Neural progenitor cell (in vitro differentiated cells): Measurements from ENCODE around the gene GSTA5. TPM values are rescaled to one million over a fixed set of nuclear protein-coding genes. Genes with fewer than 3 reads are reported as not detected.
"Not testable (repeated sequence)": the region's sequence is repeated elsewhere in the genome, so short reads cannot be mapped to it uniquely, and the experiment has no call there.

Source experiments
- DNase-seq: peaks from one replicate; pipeline ENCODE4 v3.0.0-alpha.2; 2016; ENCODE audit warnings: low spot score
- H2AFZ ChIP-seq: fragments of 200-600 bp; sonication (generic); replicated peaks from 2 replicates; pipeline ENCODE4 v1.6.1; 2016; ENCODE audit warnings: antibody characterized with exemption
- H3F3A ChIP-seq: fragments of 200-600 bp; sonication (generic); 2 replicates; pipeline ENCODE4 v1.6.1; 2016; ENCODE audit warnings: antibody characterized with exemption, low read depth
- H3K27ac ChIP-seq: fragments of 200-600 bp; sonication (generic); 2 replicates; pipeline ENCODE4 v1.5.1; 2016; ENCODE audit warnings: mild to moderate bottlenecking
- H3K27me3 ChIP-seq: fragments of 200-600 bp; sonication (generic); 2 replicates; pipeline ENCODE4 v1.6.1; 2016; ENCODE audit warnings: mild to moderate bottlenecking, moderate library complexity
- H3K36me3 ChIP-seq: fragments of 200-600 bp; sonication (generic); 2 replicates; pipeline ENCODE4 v1.5.1; 2016
- H3K4me1 ChIP-seq: fragments of 200-600 bp; sonication (generic); 2 replicates; pipeline ENCODE4 v1.6.1; 2016; ENCODE audit warnings: mixed run types
- H3K4me2 ChIP-seq: fragments of 200-600 bp; sonication (generic); 2 replicates; pipeline ENCODE4 v1.6.1; 2016
- H3K4me3 ChIP-seq: fragments of 200-600 bp; sonication (generic); 2 replicates; pipeline ENCODE4 v1.5.1; 2016
- H3K79me2 ChIP-seq: fragments of 200-600 bp; sonication (generic); 2 replicates; pipeline ENCODE4 v1.6.1; 2016; ENCODE audit warnings: low read depth
- H3K9ac ChIP-seq: fragments of 200-600 bp; sonication (generic); 2 replicates; pipeline ENCODE4 v1.6.1; 2016
- H3K9me3 ChIP-seq: fragments of 200-600 bp; sonication (generic); 2 replicates; pipeline ENCODE4 v1.5.1; 2016; ENCODE audit warnings: low read depth
- H4K20me1 ChIP-seq: fragments of 200-600 bp; sonication (generic); 2 replicates; pipeline ENCODE4 v1.6.1; 2016; ENCODE audit warnings: low read depth
- H3K27ac Mint-ChIP-seq: 3 replicates; pipeline ENCODE4 v1.8.0; 2021; ENCODE audit warnings: mixed read lengths
- H3K27me3 Mint-ChIP-seq: 2 replicates; pipeline ENCODE4 v1.8.0; 2022; ENCODE audit warnings: low read depth, mild to moderate bottlenecking, inconsistent platforms, moderate library complexity, mixed read lengths; ENCODE audit not compliant: insufficient read depth
- H3K36me3 Mint-ChIP-seq: 3 replicates; pipeline ENCODE4 v1.8.0; 2021; ENCODE audit warnings: mixed read lengths
- H3K4me1 Mint-ChIP-seq: 3 replicates; pipeline ENCODE4 v1.8.0; 2021; ENCODE audit warnings: mixed read lengths
- H3K4me3 Mint-ChIP-seq: 3 replicates; pipeline ENCODE4 v1.8.0; 2021; ENCODE audit warnings: mild to moderate bottlenecking, moderate library complexity, mixed read lengths
- H3K9me3 Mint-ChIP-seq: 3 replicates; pipeline ENCODE4 v1.8.0; 2020; ENCODE audit warnings: mixed read lengths
- CTCF ChIP-seq: fragments of 200-600 bp; sonication (generic); IDR thresholded peaks from 2 replicates; pipeline ENCODE4 v1.5.1; 2017; ENCODE audit warnings: antibody characterized with exemption, mild to moderate bottlenecking
- EZH2 ChIP-seq: fragments of 200-600 bp; sonication (generic); IDR thresholded peaks from 2 replicates; pipeline ENCODE4 v1.6.1; 2017; ENCODE audit warnings: antibody characterized with exemption, mild to moderate bottlenecking, moderate library complexity
- EZH2phosphoT487 ChIP-seq: fragments of 200-600 bp; sonication (generic); IDR thresholded peaks from 2 replicates; pipeline ENCODE4 v1.6.1; 2017; ENCODE audit warnings: antibody characterized with exemption
- total RNA-seq: library from RNA; depleted of rRNA; stranded (reverse); fragments of >200 nt; gene quantifications from 2 replicates; pipeline ENCODE4 v1.2.3, GENCODE V29; 2015; ENCODE audit warnings: low replicate concordance

The GSTA5 gene
- total RNA-seq, 1 donor from 2014 or later: not detected

GRCh38 chr6:52786249-52786956 lies 54.2 kb downstream of the GSTA5 start:
- H3K27ac Mint-ChIP-seq: no peak overlapping the region
- no peaks in the 10 kb centered on the region for H3K27me3 Mint-ChIP-seq
- no peak overlapping the region for H3K4me3 Mint-ChIP-seq
- H3K36me3 ChIP-seq: no peaks in the 10 kb centered on the region
- H3K4me1 Mint-ChIP-seq: no peaks in the 10 kb centered on the region
- no peak overlapping the region for H2AFZ ChIP-seq
- H3K4me2 ChIP-seq: no peak overlapping the region
- no peaks in the 10 kb centered on the region for H3K27me3 ChIP-seq
- TF ChIP-seq EZH2 (no peak), EZH2phosphoT487 (no peak), CTCF (no peak)
- H3K9me3 Mint-ChIP-seq: peaks cover 1% of the 10 kb centered on the region
- H3K9me3 ChIP-seq: no peaks in the 10 kb centered on the region
- H3K9ac ChIP-seq: no peak overlapping the region
- no peaks in the 10 kb centered on the region for H3K79me2 ChIP-seq
- no peak overlapping the region for H3K4me3 ChIP-seq
- no peaks in the 10 kb centered on the region for H3K4me1 ChIP-seq
- no peaks in the 10 kb centered on the region for H3F3A ChIP-seq
- no peaks in the 10 kb centered on the region for H3K36me3 Mint-ChIP-seq
- no peak for DNase-seq
- H3K27ac ChIP-seq: no peak overlapping the region
- H4K20me1 ChIP-seq: no peaks in the 10 kb centered on the region

DNA sequence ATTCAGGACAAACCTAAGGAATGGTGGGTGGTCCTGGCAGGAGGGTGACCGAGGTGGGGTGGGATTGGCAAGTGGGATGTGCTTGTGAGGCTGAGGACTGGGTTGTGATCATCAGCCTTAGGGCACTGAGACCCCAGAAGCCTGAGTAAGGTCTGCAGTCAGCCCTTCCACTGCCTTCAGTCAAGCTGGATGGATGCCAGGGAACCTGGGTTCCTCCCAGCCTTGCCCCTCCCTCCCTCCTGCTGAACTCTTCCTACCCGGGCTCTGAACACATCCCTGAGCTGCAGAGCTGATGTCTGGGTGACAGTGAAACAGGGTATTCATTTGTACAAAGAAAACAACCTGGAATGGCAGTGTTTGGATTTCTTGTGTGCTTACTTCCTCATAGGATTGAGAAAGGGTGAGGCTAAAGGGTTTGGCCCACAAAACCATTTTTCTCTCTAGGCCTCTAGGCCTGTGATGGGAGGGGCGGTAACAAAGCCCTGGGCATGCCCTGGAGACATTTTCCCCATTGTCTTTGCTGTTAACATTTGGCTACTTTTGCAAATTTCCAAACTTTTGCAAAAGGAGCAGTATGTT lies 57.8 kb downstream of the GSTA5 start:
- not testable (repeated sequence) for H4K20me1 ChIP-seq, H3K4me1 Mint-ChIP-seq, H3K27me3 ChIP-seq, H3K4me3 Mint-ChIP-seq, H3K9me3 ChIP-seq, DNase-seq, H3K36me3 ChIP-seq, H3K27ac Mint-ChIP-seq, H3K27me3 Mint-ChIP-seq, H3K79me2 ChIP-seq, H3F3A ChIP-seq, H3K9ac ChIP-seq, H3K36me3 Mint-ChIP-seq, H3K4me1 ChIP-seq, H3K27ac ChIP-seq, H3K4me2 ChIP-seq, H3K9me3 Mint-ChIP-seq, H3K4me3 ChIP-seq
- H2AFZ ChIP-seq: peak overlapping the region; percentile 34

GRCh38 chr6:52782209-52782608 lies 58.4 kb downstream of the GSTA5 start:
- H3K36me3 ChIP-seq, H3K27me3 ChIP-seq, H3K27me3 Mint-ChIP-seq, DNase-seq, H4K20me1 ChIP-seq, H3K4me2 ChIP-seq, H3K9me3 ChIP-seq, H3K27ac Mint-ChIP-seq, H3K27ac ChIP-seq, H3K79me2 ChIP-seq, H3K36me3 Mint-ChIP-seq, H3K4me1 ChIP-seq, H3F3A ChIP-seq, H2AFZ ChIP-seq, H3K4me3 Mint-ChIP-seq, H3K9ac ChIP-seq, H3K4me1 Mint-ChIP-seq, H3K4me3 ChIP-seq, H3K9me3 Mint-ChIP-seq: not testable (repeated sequence)

Other genes starting within 250 kb of the GSTA5 start
- 23.4 and 33.7 TPM in 2 replicates for gene TMEM14A, start 169.7 kb downstream of the GSTA5 start, total RNA-seq
- gene GSTA2, start 77.3 kb downstream of the GSTA5 start, total RNA-seq: not detected in 2 replicates
- gene GSTA1, start 37.0 kb downstream of the GSTA5 start, total RNA-seq: not detected in 2 replicates
- not detected in 2 replicates for gene GSTA3, start 68.9 kb upstream of the GSTA5 start, total RNA-seq
- gene GSTA4, start 154.5 kb upstream of the GSTA5 start, total RNA-seq: 62.2 and 113 TPM in 2 replicates
- gene CILK1, start 221.0 kb upstream of the GSTA5 start, total RNA-seq: 11.5 and 17.5 TPM in 2 replicates
- gene FBXO9, start 224.6 kb upstream of the GSTA5 start, total RNA-seq: 26.7 and 50.8 TPM in 2 replicates